Suprapubic skin (tissue), 4 donors: Measurements from ENCODE around the gene AZU1. TPM values are rescaled to one million over a fixed set of nuclear protein-coding genes. Genes with fewer than 3 reads are reported as not detected.

ENCODE experiments used
- DNase-seq, 2 donors: peaks; one replicate each; pipeline ENCODE4 v3.0.0-alpha.2; 2019; ENCODE audit warnings: low spot score in 2 of 2
- H3K27ac ChIP-seq: fragments of 200-600 bp; sonication (generic); one replicate; pipeline ENCODE4 v1.5.1; 2019
- H3K27me3 ChIP-seq: fragments of 200-600 bp; sonication (generic); one replicate; pipeline ENCODE4 v1.5.1; 2019
- H3K36me3 ChIP-seq: fragments of 200-600 bp; sonication (generic); one replicate; pipeline ENCODE4 v1.5.1; 2019
- H3K4me1 ChIP-seq: fragments of 200-600 bp; sonication (generic); one replicate; pipeline ENCODE4 v1.5.1; 2019
- H3K4me3 ChIP-seq: fragments of 200-600 bp; sonication (generic); one replicate; pipeline ENCODE4 v1.5.1; 2019; ENCODE audit warnings: mild to moderate bottlenecking
- H3K9me3 ChIP-seq: fragments of 200-600 bp; sonication (generic); one replicate; pipeline ENCODE4 v1.5.1; 2019
- EP300 ChIP-seq: sonication (generic); formaldehyde crosslinking; IDR thresholded peaks from one replicate; pipeline ENCODE4 v1.6.1; 2017; ENCODE audit warnings: antibody characterized with exemption
- POLR2A ChIP-seq, 2 donors: fragments of 450-650 bp; IDR thresholded peaks; one replicate each; pipeline ENCODE4 v1.6.1; 2017; ENCODE audit warnings: antibody characterized with exemption in 2 of 2, mild to moderate bottlenecking in 2 of 2, moderate library complexity in 2 of 2
- POLR2AphosphoS5 ChIP-seq, 3 donors: sonication (generic); formaldehyde crosslinking; IDR thresholded peaks; one replicate each; pipeline ENCODE4 v1.6.1; 2017; ENCODE audit warnings: antibody characterized with exemption in 3 of 3
- WGBS: methylation state at CpG from one replicate; pipeline ENCODE4 v1.1.5; 2018; 5-methylcytosine and 5-hydroxymethylcytosine counted together
- total RNA-seq, 4 donors: library from RNA; depleted of rRNA; stranded (reverse); fragments of >200 nt; gene quantifications; one replicate each; pipeline ENCODE4 v1.1.0, GENCODE V29; 2016
- TF ChIP-seq, protein P1 (sequence below), 2 donors: fragments of 200-600 bp in 1 of 2; fragments of 450-650 bp in 1 of 2; sonication (generic) in 1 of 2; IDR thresholded peaks; one replicate each; pipeline ENCODE4 v1.5.1; 2016 to 2019; ENCODE audit warnings: antibody characterized with exemption in 2 of 2, mild to moderate bottlenecking in 1 of 2, moderate library complexity in 1 of 2

The AZU1 gene
- total RNA-seq, 4 donors from 2014 or later = 0.79 TPM; not detected in 3

DNA sequence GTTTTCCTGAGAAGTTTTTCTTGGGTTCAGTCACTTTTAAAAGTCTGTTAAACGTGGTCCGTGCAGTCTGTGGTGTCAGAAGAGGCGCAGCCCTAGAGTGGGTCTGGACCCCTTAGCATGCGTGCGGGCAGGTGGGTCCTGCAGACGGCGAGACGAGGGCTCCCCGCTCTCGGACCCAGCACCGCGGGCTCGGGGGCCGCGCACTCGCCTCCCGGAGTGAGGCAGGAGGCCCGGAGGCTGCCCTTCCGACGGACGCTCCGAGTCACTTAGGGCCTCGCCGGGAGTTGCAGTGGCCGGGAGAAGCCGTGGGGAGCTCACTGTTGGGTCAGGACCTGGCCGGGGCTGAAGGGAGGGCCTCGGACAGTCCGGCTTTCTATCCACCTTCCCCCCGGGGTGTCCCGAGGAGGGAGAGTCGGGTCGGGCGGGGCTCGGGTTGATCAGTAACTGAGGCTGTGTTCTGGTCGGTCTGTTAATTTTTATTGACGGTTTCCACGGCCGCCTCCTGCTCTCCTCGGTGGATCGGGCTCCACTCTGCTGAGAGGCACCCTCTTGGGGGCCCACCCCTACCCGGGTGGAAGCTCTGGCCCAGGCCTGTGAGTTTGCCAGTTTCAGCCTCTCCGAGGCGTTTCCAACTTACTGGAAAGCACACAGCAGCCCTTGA is 29.1 kb upstream of the AZU1 start:
- H3K4me1 ChIP-seq = peaks cover 67% of the 10 kb centered on the region
- DNase-seq = no peak

DNA sequence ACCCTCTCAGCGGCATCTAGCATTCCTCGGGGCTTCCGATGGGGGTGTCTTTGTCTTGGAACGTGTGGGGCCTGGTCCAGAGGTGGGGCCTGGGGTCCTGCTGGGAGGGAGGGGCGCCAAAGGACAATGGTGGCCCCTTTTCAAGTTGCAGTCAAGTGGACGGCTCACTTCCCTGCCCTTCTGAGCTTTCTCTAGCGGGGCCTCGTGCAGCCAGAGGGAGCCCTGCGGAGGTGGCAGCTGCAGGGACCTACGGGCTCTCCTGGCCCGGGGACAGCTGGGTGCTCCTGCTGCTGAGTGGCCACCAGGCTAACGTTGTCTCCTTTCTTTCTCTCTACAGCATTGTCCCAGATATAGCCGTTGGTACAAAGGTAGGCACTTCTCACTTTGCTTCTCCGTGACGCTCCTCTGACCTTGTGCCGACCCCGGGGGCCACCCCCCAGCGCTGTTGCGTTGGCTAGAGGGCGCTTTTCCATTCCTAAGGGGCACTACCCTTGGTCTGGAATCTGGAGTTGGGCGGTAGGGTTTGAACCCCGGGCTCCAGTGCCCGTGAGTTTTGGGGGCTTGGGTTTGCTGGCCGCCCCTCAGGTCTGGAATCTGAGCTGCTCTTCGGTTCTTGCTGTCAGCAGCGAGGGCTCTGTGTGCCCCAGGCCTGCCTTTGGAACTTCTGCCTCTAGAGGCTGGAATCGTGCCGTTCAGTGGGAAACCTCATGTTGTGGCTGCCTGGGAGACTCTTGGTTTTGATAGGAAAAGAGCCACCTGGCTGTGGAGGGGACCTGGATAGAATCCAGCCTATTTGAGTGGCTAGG is 28.4 kb upstream of the AZU1 start:
- DNase-seq = no peak
- H3K4me3 ChIP-seq = peak overlapping the region; percentile 69
- H3K27ac ChIP-seq = peak overlapping the region; percentile 100
- peaks cover 11% of the 10 kb centered on the region for H3K36me3 ChIP-seq
- no peaks in the 10 kb centered on the region for H3K9me3 ChIP-seq
- TF ChIP-seq POLR2AphosphoS5 (IDR thresholded peaks at IDR 0.05) (no peak), EP300 (no peak), POLR2A (IDR thresholded peaks at IDR 0.05) (no peak)
- TF ChIP-seq, protein P1, sequence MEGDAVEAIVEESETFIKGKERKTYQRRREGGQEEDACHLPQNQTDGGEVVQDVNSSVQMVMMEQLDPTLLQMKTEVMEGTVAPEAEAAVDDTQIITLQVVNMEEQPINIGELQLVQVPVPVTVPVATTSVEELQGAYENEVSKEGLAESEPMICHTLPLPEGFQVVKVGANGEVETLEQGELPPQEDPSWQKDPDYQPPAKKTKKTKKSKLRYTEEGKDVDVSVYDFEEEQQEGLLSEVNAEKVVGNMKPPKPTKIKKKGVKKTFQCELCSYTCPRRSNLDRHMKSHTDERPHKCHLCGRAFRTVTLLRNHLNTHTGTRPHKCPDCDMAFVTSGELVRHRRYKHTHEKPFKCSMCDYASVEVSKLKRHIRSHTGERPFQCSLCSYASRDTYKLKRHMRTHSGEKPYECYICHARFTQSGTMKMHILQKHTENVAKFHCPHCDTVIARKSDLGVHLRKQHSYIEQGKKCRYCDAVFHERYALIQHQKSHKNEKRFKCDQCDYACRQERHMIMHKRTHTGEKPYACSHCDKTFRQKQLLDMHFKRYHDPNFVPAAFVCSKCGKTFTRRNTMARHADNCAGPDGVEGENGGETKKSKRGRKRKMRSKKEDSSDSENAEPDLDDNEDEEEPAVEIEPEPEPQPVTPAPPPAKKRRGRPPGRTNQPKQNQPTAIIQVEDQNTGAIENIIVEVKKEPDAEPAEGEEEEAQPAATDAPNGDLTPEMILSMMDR (IDR thresholded peaks at IDR 0.05) = no peak
- WGBS = 5% methylated on average over 16 of the region's 28 CpGs
- no peaks in the 10 kb centered on the region for H3K27me3 ChIP-seq
- peaks cover 67% of the 10 kb centered on the region for H3K4me1 ChIP-seq

More for the DNA sequence above, 29.1 kb upstream of the AZU1 start:
- Histone ChIP-seq H3K4me3 (peak overlapping the region; percentile 69), H3K36me3 (peaks cover 4% of the 10 kb centered on the region), H3K27me3 (no peaks in the 10 kb centered on the region), H3K27ac (peak overlapping the region; percentile 100), H3K9me3 (no peaks in the 10 kb centered on the region)
- 3% methylated on average over 19 of the region's 44 CpGs for WGBS
- TF ChIP-seq POLR2A (IDR thresholded peaks at IDR 0.05) (no peak), POLR2AphosphoS5 (IDR thresholded peaks at IDR 0.05) (no peak), EP300 (no peak)
- TF ChIP-seq, protein P1 (IDR thresholded peaks at IDR 0.05) = no peak

DNA sequence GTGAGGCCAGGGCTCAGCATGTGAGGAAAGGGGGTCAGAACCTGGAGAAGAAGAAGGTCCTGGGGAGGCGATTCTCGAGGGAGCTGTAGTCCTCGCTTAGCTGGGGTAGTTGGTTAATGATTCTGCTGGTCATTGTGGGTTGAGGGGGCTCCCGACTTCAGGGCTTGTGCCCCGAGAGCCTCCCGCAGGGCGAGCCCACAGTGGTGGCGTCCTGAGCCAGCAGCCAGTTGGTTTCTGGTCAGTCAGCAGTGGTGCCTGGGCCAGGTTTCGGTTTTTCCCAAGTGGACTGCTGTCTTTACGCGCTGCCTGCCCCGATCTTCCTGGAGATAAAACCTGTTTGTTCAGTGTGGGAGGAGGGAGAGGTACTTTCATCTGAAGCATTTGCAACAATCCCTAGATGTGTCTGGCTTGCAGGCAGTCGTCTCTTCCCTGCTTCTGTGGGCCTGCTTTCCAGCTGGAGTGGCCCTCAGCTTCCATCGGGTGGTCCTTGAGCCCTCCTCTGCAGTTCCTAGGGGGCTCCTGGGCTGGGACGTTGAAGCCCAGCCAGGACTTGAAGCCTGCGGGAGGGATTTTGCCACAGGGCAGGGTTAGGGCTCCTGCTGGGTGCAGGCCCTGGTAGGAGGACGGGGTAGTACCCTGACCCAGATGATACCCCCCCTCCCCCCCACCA is 27.1 kb upstream of the AZU1 start:
- Histone ChIP-seq H3K27me3 (no peaks in the 10 kb centered on the region), H3K27ac (peak overlapping the region; percentile 100), H3K9me3 (no peaks in the 10 kb centered on the region), H3K36me3 (peaks cover 24% of the 10 kb centered on the region), H3K4me1 (peaks cover 63% of the 10 kb centered on the region), H3K4me3 (peak overlapping the region; percentile 69)
- DNase-seq = no peak
- WGBS = 21% methylated on average over 11 of the region's 17 CpGs
- TF ChIP-seq EP300 = no peak
- TF ChIP-seq, protein P1 (IDR thresholded peaks at IDR 0.05) = no peak
- TF ChIP-seq POLR2AphosphoS5 (IDR thresholded peaks at IDR 0.05) = no peak
- TF ChIP-seq POLR2A (IDR thresholded peaks at IDR 0.05) = no peak

DNA sequence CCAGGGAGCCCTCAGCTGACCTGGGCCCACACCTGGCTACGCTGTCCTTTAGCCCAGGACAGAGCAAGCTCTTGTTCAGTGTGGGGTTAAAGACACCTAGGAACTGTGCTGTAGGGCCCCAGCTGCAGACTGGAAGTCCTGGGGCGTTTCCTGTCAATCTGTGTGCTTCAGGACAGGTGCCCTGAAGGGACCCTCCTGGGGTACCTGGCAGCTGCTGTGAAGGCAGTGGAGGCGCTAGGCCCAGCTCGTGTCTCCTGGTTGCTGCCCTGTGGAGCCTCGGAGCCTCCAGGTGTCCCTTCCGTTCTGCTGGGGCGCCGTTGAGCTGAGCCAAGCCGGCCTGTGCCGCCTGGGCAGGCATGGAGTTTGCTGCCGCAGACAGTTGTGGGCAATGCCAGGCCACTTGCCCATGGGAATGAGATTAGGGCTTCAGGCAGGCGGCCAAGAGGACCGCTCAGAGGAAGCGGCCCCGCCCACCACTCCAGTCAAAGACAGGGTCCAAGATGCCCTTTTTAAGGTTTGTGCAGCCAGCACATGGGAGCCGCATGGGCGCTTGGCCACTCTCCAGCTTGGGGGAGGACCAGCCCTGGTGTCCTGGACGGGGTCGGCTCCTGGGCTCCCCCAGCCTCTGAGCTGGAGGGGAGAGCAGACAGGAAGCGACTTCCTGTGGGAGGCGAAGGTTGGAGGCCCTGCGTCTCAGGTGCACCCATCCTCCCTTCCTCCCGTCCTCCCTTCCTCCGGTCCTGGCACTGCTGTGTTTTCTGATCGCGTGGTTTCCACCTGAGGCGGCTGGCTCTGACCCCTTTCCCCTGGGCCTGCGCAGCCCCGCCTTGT is 26.4 kb upstream of the AZU1 start:
- Histone ChIP-seq H3K4me1 (peaks cover 55% of the 10 kb centered on the region), H3K9me3 (no peaks in the 10 kb centered on the region), H3K36me3 (peaks cover 31% of the 10 kb centered on the region), H3K4me3 (peak overlapping the region; percentile 69), H3K27me3 (no peaks in the 10 kb centered on the region), H3K27ac (peak overlapping the region; percentile 100)
- no peak for DNase-seq
- TF ChIP-seq EP300 (no peak), POLR2AphosphoS5 (IDR thresholded peaks at IDR 0.05) (peak in 1 of 3 donors; percentile 48)
- TF ChIP-seq, protein P1 (IDR thresholded peaks at IDR 0.05) = no peak
- 21% methylated on average over 14 of the region's 29 CpGs for WGBS
